HepG2 (cell line): Measurements from ENCODE around the gene FAM20C. TPM values are rescaled to one million over a fixed set of nuclear protein-coding genes. Genes with fewer than 3 reads are reported as not detected.

ENCODE experiments used
- ATAC-seq: fragments of 200-7000 bp; cut with Tn5 transposase; 3 replicates; pipeline ENCODE4 v1.9.1; 2020; ENCODE audit warnings: mild to moderate bottlenecking, moderate library complexity
- BruUV-seq: library from RNA; stranded (reverse); fragments of 400-500 nt; replicated peaks from 2 replicates; lab custom pipeline; 2021; lab: Mats Ljungman, UMichigan
- CTCF ChIA-PET: fragments of 300-600 bp; formaldehyde crosslinking; extraction: SDS; loops from one replicate; lab custom pipeline; 2021; ENCODE audit warnings: low total read pairs, inconsistent platforms, low intra/inter-chr PET ratio; lab: Yijun Ruan, JAX
- POLR2A ChIA-PET: fragments of 350-600 bp; sonication (Branson Sonifier 250); formaldehyde crosslinking; loops from one replicate; lab custom pipeline; 2020; ENCODE audit warnings: antibody characterized with exemption, inconsistent platforms; lab: Yijun Ruan, JAX
- DNase-seq: peaks from one replicate; pipeline ENCODE4 v3.0.0-alpha.2; 2015; ENCODE audit warnings: low spot score
- FAIRE-seq: peaks from 3 replicates; lab custom pipeline; 2011; peaks lifted over from hg19 to GRCh38; lab: Jason Lieb, UNC
- H2AFZ ChIP-seq: one replicate; pipeline ENCODE4 v1.6.1; 2011; ENCODE audit warnings: low read length, inconsistent platforms
- H3K27ac ChIP-seq: fragments of 300-600 bp; 3 replicates; pipeline ENCODE4 v1.8.0; 2011; ENCODE audit warnings: mixed run types, mild to moderate bottlenecking, mixed read lengths, low read length, inconsistent platforms; ENCODE audit not compliant: insufficient read depth; ENCODE audit errors: extremely low read length
- H3K27me3 ChIP-seq, 2 experiments: fragments of 200-600 bp in 1 of 2; 2 replicates in 1 of 2; 3 replicates in 1 of 2; pipeline versions ENCODE4 v1.6.0 to v1.8.0; 2011; ENCODE audit warnings: low read length in 2 of 2, mild to moderate bottlenecking in 2 of 2, moderate library complexity in 2 of 2, inconsistent platforms in 1 of 2; ENCODE audit not compliant: insufficient read depth in 2 of 2, control insufficient read depth in 1 of 2
- H3K36me3 ChIP-seq, 2 experiments: fragments of 200-600 bp in 1 of 2; replicated peaks in 1 of 2; 2 replicates in 1 of 2; 3 replicates in 1 of 2; pipeline versions ENCODE4 v1.5.1 to v1.8.0; 2011; ENCODE audit warnings: low read length in 2 of 2, inconsistent platforms in 1 of 2; ENCODE audit not compliant: insufficient read depth in 2 of 2, control insufficient read depth in 1 of 2
- H3K4me1 ChIP-seq: 2 replicates; pipeline ENCODE4 v1.5.1; 2012; ENCODE audit warnings: low read length, inconsistent platforms; ENCODE audit not compliant: insufficient read depth
- H3K4me2 ChIP-seq: 2 replicates; pipeline ENCODE4 v1.6.0; 2011; ENCODE audit warnings: low read depth, low read length, inconsistent platforms
- H3K4me3 ChIP-seq, 3 experiments: fragments of 200-600 bp in 1 of 3; sonication (generic), shearing (Covaris generic) in 1 of 3; replicated peaks in 1 of 3; 2 replicates each; pipeline ENCODE4 v1.5.1; 2011 to 2016; ENCODE audit warnings: low read length in 3 of 3, inconsistent platforms in 2 of 3, low read depth in 2 of 3, mild to moderate bottlenecking in 2 of 3, control low read depth in 1 of 3, mixed read lengths in 1 of 3; ENCODE audit not compliant: insufficient read depth in 1 of 3
- H3K79me2 ChIP-seq: one replicate; pipeline ENCODE4 v1.6.1; 2011; ENCODE audit warnings: low read length, inconsistent platforms; ENCODE audit not compliant: insufficient read depth
- H3K9ac ChIP-seq: 2 replicates; pipeline ENCODE4 v1.6.0; 2011; ENCODE audit warnings: mild to moderate bottlenecking, low read depth, low read length, inconsistent platforms; ENCODE audit not compliant: insufficient read depth
- H3K9me3 ChIP-seq: 2 replicates; pipeline ENCODE4 v1.5.1; 2012; ENCODE audit warnings: mild to moderate bottlenecking, low read length
- H4K20me1 ChIP-seq: 2 replicates; pipeline ENCODE4 v1.6.0; 2011; ENCODE audit warnings: inconsistent platforms, mild to moderate bottlenecking, low read length, moderate library complexity; ENCODE audit not compliant: insufficient read depth
- BRD4 ChIP-seq: sonication (generic); formaldehyde crosslinking; IDR thresholded peaks from 2 replicates; pipeline ENCODE4 v1.4.0; 2020; ENCODE audit warnings: missing genetic modification reagents
- EEA1 ChIP-seq: sonication (generic); formaldehyde crosslinking; IDR thresholded peaks from 2 replicates; pipeline ENCODE4 v1.5.1; 2020; ENCODE audit warnings: mild to moderate bottlenecking, missing genetic modification reagents, borderline replicate concordance
- JUN ChIP-seq: sonication (generic); formaldehyde crosslinking; IDR thresholded peaks from 2 replicates; pipeline ENCODE4 v1.4.0; 2020; ENCODE audit warnings: mild to moderate bottlenecking, missing genetic modification reagents
- KDM6A ChIP-seq: IDR thresholded peaks from 2 replicates; pipeline ENCODE4 v1.6.1; 2016; ENCODE audit warnings: low read depth
- KMT2A ChIP-seq: sonication (generic); formaldehyde crosslinking; IDR thresholded peaks from 2 replicates; pipeline ENCODE4 v1.4.0; 2020; ENCODE audit warnings: missing genetic modification reagents
- MAFG ChIP-seq: sonication (generic); formaldehyde crosslinking; IDR thresholded peaks from 2 replicates; pipeline ENCODE4 v1.5.1; 2020; ENCODE audit warnings: mild to moderate bottlenecking, missing genetic modification reagents
- MXD3 ChIP-seq: IDR thresholded peaks from 2 replicates; pipeline ENCODE4 v1.6.1; 2016; ENCODE audit warnings: mild to moderate bottlenecking, missing biosample characterization, missing genetic modification reagents
- SCMH1 ChIP-seq: sonication (generic); formaldehyde crosslinking; IDR thresholded peaks from 2 replicates; pipeline ENCODE4 v1.9.0; 2021; ENCODE audit warnings: missing genetic modification reagents, mild to moderate bottlenecking, borderline replicate concordance
- THAP9 ChIP-seq: sonication (generic); formaldehyde crosslinking; IDR thresholded peaks from 2 replicates; pipeline ENCODE4; 2020; ENCODE audit warnings: missing genetic modification reagents, mild to moderate bottlenecking, borderline replicate concordance
- WGBS: methylation state at CpG from one replicate; pipeline ENCODE4 v1.1.6; 2017; ENCODE audit warnings: low lambda C conversion rate; 5-methylcytosine and 5-hydroxymethylcytosine counted together
- in situ Hi-C: cut with HindIII; loops from 2 replicates; pipeline ENCODE4 v1.10.0; 2017; ENCODE audit warnings: low pct_unique_long_range_greater_than_20kb; ENCODE audit not compliant: extremely low pct_ligation_motif_present
- intact Hi-C: fragments of 100-400 bp; cut with micrococcal nuclease; formaldehyde crosslinking; loops from one replicate; pipeline ENCODE4 v1.10.0; 2022; ENCODE audit not compliant: unreplicated experiment
- polyA plus RNA-seq, 8 experiments: library from polyadenylated mRNA; depleted of rRNA in 3 of 8; stranded (reverse) in 7 of 8; unstranded in 1 of 8; fragments of >200 nt; fragmentation: Illumina TruSeq in 4 of 8; extraction: Trizol in 4 of 8; gene quantifications; 2 replicates each; pipeline versions ENCODE4 v1.2.1 to v1.2.3, GENCODE V29; 2011 to 2016; ENCODE audit warnings: low read depth in 4 of 8, missing spikeins in 1 of 8, mixed read lengths in 1 of 8; ENCODE audit not compliant: insufficient read depth in 1 of 8
- total RNA-seq, 5 experiments: library from RNA; depleted of rRNA; stranded (reverse); fragments of >200 nt; fragmentation: Illumina TruSeq; extraction: Trizol; gene quantifications; 2 replicates each; pipeline ENCODE4 v1.2.3, GENCODE V29; 2016; ENCODE audit warnings: low read depth in 1 of 5

The FAM20C gene
- total and polyA plus RNA-seq, 2 of the 13 experiments (the other 11 are each of a cell fraction or from before 2014, with no cell fraction given) = 11.9 to 19.9 TPM

GRCh38 chr7:143145-143751 is 49.1 kb upstream of the FAM20C start:
- TF ChIP-seq MAFG (no peak), EEA1 (CRISPR knock-in tag) (no peak), KMT2A (no peak), BRD4 (CRISPR knock-in tag) (no peak), MXD3 (CRISPR knock-in tag) (no peak), SCMH1 (CRISPR knock-in tag) (no peak), THAP9 (CRISPR knock-in tag) (no peak), KDM6A (no peak), JUN (CRISPR knock-in tag) (no peak)
- no peak for DNase-seq
- Histone ChIP-seq H3K79me2 (no peaks in the 10 kb centered on the region), H3K27me3 (peaks cover 0 to 9% of the 10 kb centered on the region in 2 experiments; a peak in 3 of 5 replicates), H4K20me1 (no peaks in the 10 kb centered on the region), H2AFZ (no peak overlapping the region), H3K36me3 (no peaks in the 10 kb centered on the region), H3K9me3 (no peaks in the 10 kb centered on the region), H3K9ac (no peak overlapping the region), H3K4me3 (no peak overlapping the region), H3K27ac (no peak overlapping the region), H3K4me2 (no peak overlapping the region), H3K4me1 (peaks cover 24% of the 10 kb centered on the region)
- in situ Hi-C loops = no loop called here
- intact Hi-C loops = loop anchor here (2.0 kb wide), 1 partner anchor 22 kb away; no protein-coding TSS in a partner anchor
- no peak for ATAC-seq
- CTCF ChIA-PET = no interaction called here
- no TSS peak for BruUV-seq
- WGBS = 90% methylated on average over 17 of the region's 22 CpGs
- no peak for FAIRE-seq
- POLR2A ChIA-PET = no interaction called here
